Panc1 (cell line): ENCODE measurements around the gene LMAN1L.

Source experiments
- POLR2AphosphoS5 ChIP-seq: IDR thresholded peaks from 2 replicates; pipeline ENCODE4 v1.6.1; 2012; ENCODE audit warnings: mild to moderate bottlenecking, low read depth, low read length, moderate library complexity
- TF ChIP-seq, protein P1 (sequence below): fragments of 450-650 bp; IDR thresholded peaks from 2 replicates; pipeline ENCODE4 v1.5.1; 2017; ENCODE audit warnings: mild to moderate bottlenecking
- TF ChIP-seq, protein P2 (sequence below), 2 experiments: IDR thresholded peaks; 2 replicates each; pipeline ENCODE4 v1.6.1; 2011 to 2012; ENCODE audit warnings: low read depth in 2 of 2, control low read depth in 1 of 2, low read length in 1 of 2, mild to moderate bottlenecking in 1 of 2, moderate library complexity in 1 of 2; ENCODE audit not compliant: insufficient read depth in 1 of 2

DNA sequence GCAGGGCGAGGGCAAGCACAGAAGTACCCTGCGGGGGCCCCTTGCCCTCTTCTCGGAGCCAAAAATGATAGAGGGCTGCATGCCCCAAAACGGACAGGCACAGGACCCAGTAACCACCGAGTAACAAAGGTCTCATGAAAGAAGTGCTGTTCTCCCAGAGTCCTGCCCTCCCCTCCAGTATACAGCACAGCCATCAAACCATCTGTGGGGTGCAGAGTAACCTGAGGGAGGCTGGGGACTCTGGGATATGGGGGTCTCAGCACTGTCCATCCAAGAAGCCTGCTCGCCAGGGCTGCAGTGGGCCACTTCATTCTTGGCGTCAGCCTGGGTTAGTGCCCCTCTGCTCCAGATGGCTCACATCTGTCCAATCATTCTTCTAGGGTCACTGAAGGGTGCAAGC lies 24.2 kb downstream of the LMAN1L start:
- TF ChIP-seq, protein P1, sequence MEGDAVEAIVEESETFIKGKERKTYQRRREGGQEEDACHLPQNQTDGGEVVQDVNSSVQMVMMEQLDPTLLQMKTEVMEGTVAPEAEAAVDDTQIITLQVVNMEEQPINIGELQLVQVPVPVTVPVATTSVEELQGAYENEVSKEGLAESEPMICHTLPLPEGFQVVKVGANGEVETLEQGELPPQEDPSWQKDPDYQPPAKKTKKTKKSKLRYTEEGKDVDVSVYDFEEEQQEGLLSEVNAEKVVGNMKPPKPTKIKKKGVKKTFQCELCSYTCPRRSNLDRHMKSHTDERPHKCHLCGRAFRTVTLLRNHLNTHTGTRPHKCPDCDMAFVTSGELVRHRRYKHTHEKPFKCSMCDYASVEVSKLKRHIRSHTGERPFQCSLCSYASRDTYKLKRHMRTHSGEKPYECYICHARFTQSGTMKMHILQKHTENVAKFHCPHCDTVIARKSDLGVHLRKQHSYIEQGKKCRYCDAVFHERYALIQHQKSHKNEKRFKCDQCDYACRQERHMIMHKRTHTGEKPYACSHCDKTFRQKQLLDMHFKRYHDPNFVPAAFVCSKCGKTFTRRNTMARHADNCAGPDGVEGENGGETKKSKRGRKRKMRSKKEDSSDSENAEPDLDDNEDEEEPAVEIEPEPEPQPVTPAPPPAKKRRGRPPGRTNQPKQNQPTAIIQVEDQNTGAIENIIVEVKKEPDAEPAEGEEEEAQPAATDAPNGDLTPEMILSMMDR = no peak
- no peak for TF ChIP-seq POLR2AphosphoS5
- TF ChIP-seq, protein P2, sequence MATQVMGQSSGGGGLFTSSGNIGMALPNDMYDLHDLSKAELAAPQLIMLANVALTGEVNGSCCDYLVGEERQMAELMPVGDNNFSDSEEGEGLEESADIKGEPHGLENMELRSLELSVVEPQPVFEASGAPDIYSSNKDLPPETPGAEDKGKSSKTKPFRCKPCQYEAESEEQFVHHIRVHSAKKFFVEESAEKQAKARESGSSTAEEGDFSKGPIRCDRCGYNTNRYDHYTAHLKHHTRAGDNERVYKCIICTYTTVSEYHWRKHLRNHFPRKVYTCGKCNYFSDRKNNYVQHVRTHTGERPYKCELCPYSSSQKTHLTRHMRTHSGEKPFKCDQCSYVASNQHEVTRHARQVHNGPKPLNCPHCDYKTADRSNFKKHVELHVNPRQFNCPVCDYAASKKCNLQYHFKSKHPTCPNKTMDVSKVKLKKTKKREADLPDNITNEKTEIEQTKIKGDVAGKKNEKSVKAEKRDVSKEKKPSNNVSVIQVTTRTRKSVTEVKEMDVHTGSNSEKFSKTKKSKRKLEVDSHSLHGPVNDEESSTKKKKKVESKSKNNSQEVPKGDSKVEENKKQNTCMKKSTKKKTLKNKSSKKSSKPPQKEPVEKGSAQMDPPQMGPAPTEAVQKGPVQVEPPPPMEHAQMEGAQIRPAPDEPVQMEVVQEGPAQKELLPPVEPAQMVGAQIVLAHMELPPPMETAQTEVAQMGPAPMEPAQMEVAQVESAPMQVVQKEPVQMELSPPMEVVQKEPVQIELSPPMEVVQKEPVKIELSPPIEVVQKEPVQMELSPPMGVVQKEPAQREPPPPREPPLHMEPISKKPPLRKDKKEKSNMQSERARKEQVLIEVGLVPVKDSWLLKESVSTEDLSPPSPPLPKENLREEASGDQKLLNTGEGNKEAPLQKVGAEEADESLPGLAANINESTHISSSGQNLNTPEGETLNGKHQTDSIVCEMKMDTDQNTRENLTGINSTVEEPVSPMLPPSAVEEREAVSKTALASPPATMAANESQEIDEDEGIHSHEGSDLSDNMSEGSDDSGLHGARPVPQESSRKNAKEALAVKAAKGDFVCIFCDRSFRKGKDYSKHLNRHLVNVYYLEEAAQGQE (IDR thresholded peaks at IDR 0.05; ENCODE audit: insufficient read depth in 1 of 2, low read depth in 2 of 2, low read length in 1 of 2) = no peak
